Panc1 (cell line): Measurements from ENCODE around the gene NET1. TPM values are rescaled to one million over a fixed set of nuclear protein-coding genes. Genes with fewer than 3 reads are reported as not detected.

Experiments
- ATAC-seq: fragments of 200-7000 bp; cut with Tn5 transposase; 2 replicates; pipeline ENCODE4 v1.9.1; 2020; ENCODE audit warnings: mild to moderate bottlenecking, moderate library complexity
- BruUV-seq: library from RNA; stranded (reverse); fragments of 400-500 nt; replicated peaks from 2 replicates; lab custom pipeline; 2021; lab: Mats Ljungman, UMichigan
- CTCF ChIA-PET: fragments of 300-600 bp; sonication (Branson Sonifier 250); formaldehyde crosslinking; loops from one replicate; lab custom pipeline; 2022; ENCODE audit warnings: antibody characterized with exemption; lab: Charles Lee
- POLR2A ChIA-PET: fragments of 300-600 bp; sonication (Branson Sonifier 250); formaldehyde crosslinking; loops from one replicate; lab custom pipeline; 2022; ENCODE audit warnings: antibody characterized with exemption; lab: Charles Lee
- DNase-seq: peaks from one replicate; pipeline ENCODE4 v3.0.0-alpha.2; 2010; ENCODE audit warnings: low read depth, low spot score
- H3K27ac ChIP-seq: 2 replicates; pipeline ENCODE4 v1.5.1; 2011; ENCODE audit warnings: mild to moderate bottlenecking, low read length, inconsistent platforms
- H3K27me3 ChIP-seq: fragments of 200-500 bp; sonication (Bioruptor generic); 2 replicates; pipeline ENCODE4 v1.6.0; 2014; ENCODE audit warnings: low read length, inconsistent platforms; ENCODE audit not compliant: control insufficient read depth, insufficient read depth
- H3K36me3 ChIP-seq: fragments of 200-500 bp; sonication (Bioruptor generic); 2 replicates; pipeline ENCODE4 v1.5.1; 2014; ENCODE audit warnings: inconsistent platforms, mild to moderate bottlenecking, low read length, moderate library complexity; ENCODE audit not compliant: control insufficient read depth, insufficient read depth
- H3K4me1 ChIP-seq: 2 replicates; pipeline ENCODE4 v1.5.1; 2011; ENCODE audit warnings: inconsistent platforms, mild to moderate bottlenecking, low read length, moderate library complexity; ENCODE audit not compliant: control insufficient read depth, insufficient read depth
- H3K4me3 ChIP-seq, 2 experiments: 2 replicates each; pipeline ENCODE4 v1.5.1; 2011 to 2012; ENCODE audit warnings: low read depth in 2 of 2, low read length in 2 of 2, mild to moderate bottlenecking in 2 of 2, inconsistent platforms in 1 of 2, moderate library complexity in 1 of 2
- H3K9me3 ChIP-seq: fragments of 200-500 bp; sonication (Bioruptor generic); 2 replicates; pipeline ENCODE4 v1.5.1; 2014; ENCODE audit warnings: low read depth, mild to moderate bottlenecking, inconsistent platforms, low read length, moderate library complexity; ENCODE audit not compliant: control insufficient read depth, insufficient read depth
- CTCF ChIP-seq: fragments of 450-650 bp; IDR thresholded peaks from 2 replicates; pipeline ENCODE4 v1.5.1; 2017; ENCODE audit warnings: mild to moderate bottlenecking
- POLR2AphosphoS5 ChIP-seq: IDR thresholded peaks from 2 replicates; pipeline ENCODE4 v1.6.1; 2012; ENCODE audit warnings: mild to moderate bottlenecking, low read depth, low read length, moderate library complexity
- REST ChIP-seq, 2 experiments: IDR thresholded peaks; 2 replicates each; pipeline ENCODE4 v1.6.1; 2011 to 2012; ENCODE audit warnings: low read depth in 2 of 2, control low read depth in 1 of 2, low read length in 1 of 2, mild to moderate bottlenecking in 1 of 2, moderate library complexity in 1 of 2; ENCODE audit not compliant: insufficient read depth in 1 of 2
- SIN3A ChIP-seq: IDR thresholded peaks from 2 replicates; pipeline ENCODE4 v1.6.1; 2012; ENCODE audit warnings: low read depth, mild to moderate bottlenecking, low read length, moderate library complexity, borderline replicate concordance; ENCODE audit not compliant: insufficient read depth
- TCF7L2 ChIP-seq: IDR thresholded peaks from 2 replicates; pipeline ENCODE4 v1.6.1; 2011; ENCODE audit warnings: mild to moderate bottlenecking, low read depth, low read length, inconsistent platforms
- in situ Hi-C: cut with HindIII; loops from 2 replicates; pipeline ENCODE4 v1.10.0; 2016; ENCODE audit warnings: low sequenced_read_pairs, low pct_unique_long_range_greater_than_20kb
- intact Hi-C: fragments of 100-400 bp; cut with micrococcal nuclease; formaldehyde crosslinking; loops from one replicate; pipeline ENCODE4 v1.10.0; 2022; ENCODE audit not compliant: unreplicated experiment
- total RNA-seq: library from RNA; stranded (reverse); gene quantifications from one replicate; pipeline ENCODE4 v1.2.1, GENCODE V29; 2021; ENCODE audit not compliant: unreplicated experiment

The NET1 gene
- total RNA-seq, 1 experiment from 2014 or later = 28.6 TPM

GRCh38 chr10:5506751-5507648, 94.6 kb downstream of the NET1 start:
- BruUV-seq = no TSS peak

GRCh38 chr10:5507649-5508131, 95.3 kb downstream of the NET1 start:
- DNase-seq = no peak
- CTCF ChIA-PET = no interaction called here
- intact Hi-C loops (no loop called here), in situ Hi-C loops (no loop called here)
- no peak overlapping the region for H3K4me3 ChIP-seq
- no peak for ATAC-seq
- POLR2A ChIA-PET = no interaction called here
- H3K36me3 ChIP-seq = no peaks in the 10 kb centered on the region
- H3K27ac ChIP-seq = no peak overlapping the region
- H3K27me3 ChIP-seq = no peaks in the 10 kb centered on the region
- no peaks in the 10 kb centered on the region for H3K9me3 ChIP-seq
- TF ChIP-seq POLR2AphosphoS5 = no peak
- no TSS peak for BruUV-seq
- H3K4me1 ChIP-seq = no peaks in the 10 kb centered on the region

More at GRCh38 chr10:5506751-5507648, 94.6 kb downstream of the NET1 start:
- ChIA-PET POLR2A (no interaction called here), CTCF (no interaction called here)
- Histone ChIP-seq H3K36me3 (no peaks in the 10 kb centered on the region), H3K27me3 (no peaks in the 10 kb centered on the region), H3K4me3 (no peak overlapping the region), H3K9me3 (no peaks in the 10 kb centered on the region), H3K4me1 (no peaks in the 10 kb centered on the region), H3K27ac (no peak overlapping the region)
- intact Hi-C loops (no loop called here), in situ Hi-C loops (no loop called here)
- no peak for DNase-seq
- ATAC-seq = no peak; the same call in 1 of the 2 replicates
- TF ChIP-seq POLR2AphosphoS5 (no peak), SIN3A (no peak), CTCF (no peak), REST (IDR thresholded peaks at IDR 0.05; ENCODE audit: insufficient read depth in 1 of 2, low read depth in 2 of 2, low read length in 1 of 2) (no peak), TCF7L2 (no peak)

- H3K27ac ChIP-seq = no peak overlapping the region
- CTCF ChIA-PET = no interaction called here
- no peaks in the 10 kb centered on the region for H3K36me3 ChIP-seq
- intact Hi-C loops = no loop called here
- no peaks in the 10 kb centered on the region for H3K27me3 ChIP-seq
- in situ Hi-C loops = no loop called here
- no peak for TF ChIP-seq REST (IDR thresholded peaks at IDR 0.05; ENCODE audit: insufficient read depth in 1 of 2, low read depth in 2 of 2, low read length in 1 of 2)
- no peak for TF ChIP-seq CTCF
- TF ChIP-seq SIN3A = no peak
- TF ChIP-seq TCF7L2 = no peak
- no peak for TF ChIP-seq POLR2AphosphoS5
- no peaks in the 10 kb centered on the region for H3K4me1 ChIP-seq
- no peaks in the 10 kb centered on the region for H3K9me3 ChIP-seq
- ATAC-seq (no peak), DNase-seq (no peak)
- no TSS peak for BruUV-seq
- POLR2A ChIA-PET = no interaction called here
- no peak overlapping the region for H3K4me3 ChIP-seq
These were observed 95.8 kb downstream of the NET1 start for GRCh38 chr10:5508161-5508604.
